Activated CD4-positive, alpha-beta memory T cell treated with anti-CD3 and anti-CD28 coated beads, Interleukin-2, amount 10 ng/mL, durations not matched to agents 7 days and 5 days (primary cell): ENCODE results near the gene TMEM45B. TPM values are rescaled to one million over a fixed set of nuclear protein-coding genes. Genes with fewer than 3 reads are reported as not detected.
A peak's percentile ranks its signal among the peaks of the same experiment; 100 is the strongest.
"Not testable (repeated sequence)": the region's sequence is repeated elsewhere in the genome, so short reads cannot be mapped to it uniquely, and the experiment has no call there.

Experiments
- CTCF ChIA-PET: fragments of 350-600 bp; sonication (Branson Sonifier 250); formaldehyde crosslinking; loops from one replicate; lab custom pipeline; 2021; ENCODE audit warnings: antibody characterized with exemption, inconsistent platforms; lab: Charles Lee
- POLR2A ChIA-PET: fragments of 350-600 bp; sonication (Branson Sonifier 250); formaldehyde crosslinking; loops from one replicate; lab custom pipeline; 2021; ENCODE audit warnings: antibody characterized with exemption; lab: Charles Lee
- DNase-seq: peaks from one replicate; pipeline ENCODE4 v3.0.0-alpha.2; 2020
- H3K27ac Mint-ChIP-seq: one replicate; pipeline ENCODE4 v1.8.0; 2021; ENCODE audit warnings: mild to moderate bottlenecking, mixed read lengths
- H3K27me3 Mint-ChIP-seq: one replicate; pipeline ENCODE4 v1.8.0; 2021; ENCODE audit warnings: mixed read lengths
- H3K36me3 Mint-ChIP-seq: one replicate; pipeline ENCODE4 v1.8.0; 2021; ENCODE audit warnings: low read depth, mixed read lengths
- H3K4me1 Mint-ChIP-seq: one replicate; pipeline ENCODE4 v1.8.0; 2021; ENCODE audit warnings: mixed read lengths
- H3K4me3 Mint-ChIP-seq: one replicate; pipeline ENCODE4 v1.8.0; 2021; ENCODE audit warnings: mild to moderate bottlenecking, mixed read lengths
- H3K9me3 Mint-ChIP-seq: one replicate; pipeline ENCODE4 v1.8.0; 2021; ENCODE audit warnings: mixed read lengths
- total RNA-seq, 2 experiments: library from RNA; stranded (reverse); gene quantifications; one replicate each; pipeline ENCODE4 v1.2.3, GENCODE V29; 2021

The TMEM45B gene
- total RNA-seq = 1 to 10 TPM; 3.1 to 3.3 TPM

DNA sequence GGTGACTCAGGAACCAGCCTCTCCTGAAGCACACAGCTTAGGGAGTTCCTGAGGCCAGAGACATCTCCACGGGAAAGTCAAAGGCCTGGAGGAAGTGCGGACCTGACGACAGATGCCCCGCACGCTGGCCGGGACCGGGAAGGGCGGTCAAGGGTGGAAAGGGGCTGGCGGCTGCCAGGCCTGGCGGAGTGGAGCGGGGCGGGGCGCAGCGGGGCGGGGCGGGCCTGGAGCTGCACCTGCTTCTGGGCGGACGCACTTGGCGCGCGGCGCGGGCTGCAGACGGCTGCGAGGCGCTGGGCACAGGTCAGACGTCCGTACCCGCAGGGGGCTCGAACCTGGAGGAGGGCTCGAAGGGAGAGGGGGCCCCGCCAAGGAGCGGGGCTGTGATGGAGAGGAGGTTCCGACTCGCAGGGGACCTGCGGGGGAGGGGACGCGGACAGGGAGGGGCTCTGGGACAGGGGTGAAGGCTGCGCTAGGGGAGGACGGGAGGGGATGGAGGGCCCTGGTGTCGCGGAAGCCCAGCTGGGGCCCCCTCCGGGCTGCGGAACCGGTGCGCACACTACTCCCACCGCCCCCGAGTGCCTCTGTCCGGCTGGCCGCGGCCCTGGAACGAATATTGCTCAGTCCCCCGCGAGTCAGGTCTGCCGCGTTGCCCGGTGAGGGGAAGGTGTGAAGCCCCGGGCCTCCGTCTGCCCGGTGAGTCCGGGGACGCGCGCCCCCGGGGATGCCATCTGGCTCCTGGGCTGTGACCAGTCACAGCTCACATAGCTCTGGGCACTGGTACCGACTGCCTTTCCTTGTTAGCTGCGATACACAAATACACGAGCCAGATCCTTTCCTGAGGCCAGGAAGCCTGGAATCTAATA lies at the start of gene TMEM45B:
Gene TMEM45B (plus strand): TSS at position 253 of the 866 bp plus-strand sequence. CDS start 36,635 bp downstream, outside the sequence.
- peaks cover 20% of the 10 kb centered on the region for H3K36me3 Mint-ChIP-seq
- H3K9me3 Mint-ChIP-seq = peaks cover 16% of the 10 kb centered on the region
- CTCF ChIA-PET = interaction anchor here (1.8 kb wide), 1 partner anchor 317 kb away, joined by 7 read pairs; no protein-coding TSS in a partner anchor
- peaks cover 56% of the 10 kb centered on the region for H3K27me3 Mint-ChIP-seq
- DNase-seq = no peak
- peak within 1 kb of the TSS; percentile 88 for H3K27ac Mint-ChIP-seq
- peaks cover 37% of the 10 kb centered on the region for H3K4me1 Mint-ChIP-seq
- POLR2A ChIA-PET = interaction anchor here (2.1 to 3.9 kb wide), 3 partner anchors 38 to 187 kb away, joined by 10 to 17 read pairs (median 15); partner anchors contain the start of gene PRDM10
- peak within 1 kb of the TSS; percentile 76 for H3K4me3 Mint-ChIP-seq

DNA sequence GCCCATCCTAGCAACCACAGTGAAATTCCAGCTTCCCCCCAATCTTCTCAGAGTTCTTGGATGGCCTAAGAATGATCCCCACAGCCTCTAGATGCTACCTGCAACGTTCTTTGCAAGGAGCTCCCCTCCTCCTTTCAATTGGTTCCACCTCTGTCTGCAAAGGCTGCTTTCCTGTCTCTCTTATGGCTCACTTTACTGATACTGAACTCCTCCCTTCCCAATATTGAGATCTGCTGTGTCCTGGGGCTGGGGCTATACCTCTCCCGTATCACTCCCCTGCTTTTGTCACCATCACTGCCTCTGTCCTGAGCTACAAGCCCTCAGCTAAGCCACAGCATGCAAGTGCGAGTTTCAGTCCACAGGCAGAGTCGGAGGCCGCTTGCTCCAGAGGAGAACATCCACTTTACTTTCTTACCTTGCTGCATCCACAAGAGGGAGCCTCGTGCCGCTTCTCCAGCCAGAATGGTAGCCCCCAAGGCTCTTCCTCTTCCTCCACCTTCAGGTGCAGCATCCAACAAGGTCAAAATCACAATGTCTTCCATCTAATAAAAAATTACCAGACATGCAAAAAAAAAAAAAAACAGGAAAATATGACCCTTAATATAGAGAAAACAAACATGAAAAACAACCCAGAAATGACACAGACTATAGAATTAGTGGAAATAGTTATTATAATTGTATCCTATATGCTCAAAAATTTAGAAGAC lies 48.6 kb upstream of the TMEM45B start:
- H3K36me3 Mint-ChIP-seq = no peaks in the 10 kb centered on the region
- no peak overlapping the region for H3K4me3 Mint-ChIP-seq
- DNase-seq = peak; percentile 40
- no peak overlapping the region for H3K27ac Mint-ChIP-seq
- H3K27me3 Mint-ChIP-seq = peaks cover 8% of the 10 kb centered on the region
- ChIA-PET CTCF (interaction anchor here (0.6 to 1.4 kb wide), 6 partner anchors 10 to 365 kb away, joined by 3 to 5 read pairs (median 4); no protein-coding TSS in a partner anchor), POLR2A (no interaction called here)
- peaks cover 8% of the 10 kb centered on the region for H3K4me1 Mint-ChIP-seq
- no peaks in the 10 kb centered on the region for H3K9me3 Mint-ChIP-seq

DNA sequence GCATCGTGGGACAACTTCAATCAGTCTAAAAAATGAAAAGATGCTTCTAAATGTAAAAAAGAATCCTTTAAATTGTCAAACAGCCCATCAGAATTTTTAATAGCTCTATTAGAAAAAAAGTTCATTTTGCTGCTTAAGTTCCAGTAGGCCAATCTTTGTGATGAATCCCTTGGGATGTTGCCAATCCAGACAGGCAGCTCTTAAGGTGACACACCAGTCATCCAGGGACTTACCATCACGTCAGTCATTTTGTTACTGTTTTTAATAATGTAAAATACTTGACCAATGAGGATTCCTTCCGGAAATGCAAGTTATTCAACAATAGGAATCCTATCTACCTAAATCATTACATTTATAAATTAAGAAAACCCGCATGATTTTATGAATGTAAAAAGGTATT lies 47.8 kb upstream of the TMEM45B start:
- ChIA-PET CTCF (interaction anchor here (1.3 to 1.4 kb wide), 2 partner anchors 12 to 365 kb away, joined by 3 to 5 read pairs; no protein-coding TSS in a partner anchor), POLR2A (no interaction called here)
- Mint-ChIP-seq H3K27ac (no peak overlapping the region), H3K4me3 (no peak overlapping the region), H3K36me3 (no peaks in the 10 kb centered on the region), H3K9me3 (no peaks in the 10 kb centered on the region), H3K27me3 (peaks cover 8% of the 10 kb centered on the region), H3K4me1 (peaks cover 8% of the 10 kb centered on the region)
- no peak for DNase-seq

DNA sequence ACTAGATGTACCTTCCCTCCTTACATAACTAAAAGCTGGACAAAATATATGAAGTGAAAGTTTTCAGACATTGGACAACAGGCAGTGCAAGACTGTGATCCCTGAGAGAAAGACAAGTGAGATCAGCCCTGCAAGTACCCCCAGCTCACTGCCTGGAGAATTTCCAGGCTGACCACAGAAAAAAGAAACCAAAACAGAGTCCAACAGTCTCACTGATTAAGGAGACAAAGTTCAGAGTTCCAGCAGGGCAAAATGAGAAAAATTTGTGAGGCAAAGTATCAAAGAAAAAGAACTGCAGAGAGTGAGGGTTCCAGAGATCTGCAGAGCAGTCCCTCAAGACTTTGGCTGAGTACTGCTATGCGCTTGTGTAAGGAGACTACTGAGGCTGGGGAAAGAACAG lies 47.3 kb upstream of the TMEM45B start:
- no peak for DNase-seq
- Mint-ChIP-seq H3K9me3 (no peaks in the 10 kb centered on the region), H3K27me3 (peaks cover 8% of the 10 kb centered on the region), H3K4me1 (peaks cover 8% of the 10 kb centered on the region), H3K36me3 (no peaks in the 10 kb centered on the region), H3K27ac (no peak overlapping the region), H3K4me3 (no peak overlapping the region)
- ChIA-PET CTCF (interaction anchor here (1.3 to 1.4 kb wide), 2 partner anchors 12 to 364 kb away, joined by 3 to 5 read pairs; no protein-coding TSS in a partner anchor), POLR2A (no interaction called here)

DNA sequence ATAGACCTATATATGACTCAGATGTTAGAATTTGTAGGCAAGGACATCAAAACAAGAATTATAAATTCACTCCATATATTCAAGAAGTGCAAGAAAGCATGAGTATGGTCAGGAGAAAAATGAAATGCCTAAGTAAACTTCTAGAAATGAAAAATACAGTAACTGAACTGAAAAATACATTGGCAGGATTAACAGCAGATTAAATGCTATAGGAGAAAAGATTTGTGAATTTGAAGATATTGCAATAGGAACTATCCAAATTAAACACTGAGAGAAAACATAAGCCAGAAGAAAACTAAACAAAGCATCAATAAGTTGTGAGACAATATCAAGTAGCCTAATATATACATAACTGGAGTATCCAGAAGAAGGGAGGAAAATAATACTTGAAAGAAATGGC lies 46.6 kb upstream of the TMEM45B start:
- POLR2A ChIA-PET = no interaction called here
- CTCF ChIA-PET = no interaction called here
- H3K27me3 Mint-ChIP-seq = peaks cover 8% of the 10 kb centered on the region
- no peak for DNase-seq
- no peak overlapping the region for H3K27ac Mint-ChIP-seq
- peaks cover 6% of the 10 kb centered on the region for H3K4me1 Mint-ChIP-seq
- H3K4me3 Mint-ChIP-seq = no peak overlapping the region
- H3K9me3 Mint-ChIP-seq = no peaks in the 10 kb centered on the region
- H3K36me3 Mint-ChIP-seq = no peaks in the 10 kb centered on the region

DNA sequence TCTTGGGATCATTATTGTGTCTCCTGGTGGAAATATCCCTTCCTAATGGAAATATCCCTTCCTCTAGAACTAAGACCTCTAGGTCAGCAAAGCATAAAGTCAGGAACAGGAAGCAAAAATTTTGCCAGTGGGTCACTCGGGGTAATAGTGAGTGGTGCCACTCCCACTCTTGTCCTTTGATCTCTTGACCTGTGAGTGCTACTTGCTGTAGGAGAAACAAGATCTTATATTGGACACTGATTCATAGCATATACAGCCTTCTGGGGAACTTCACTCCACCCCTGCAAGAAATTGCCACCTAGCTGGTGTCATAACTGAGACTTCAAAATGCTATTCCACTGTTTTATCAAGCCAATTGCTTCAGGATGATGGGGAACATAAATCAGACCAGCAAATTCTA lies 44.7 kb upstream of the TMEM45B start:
- ChIA-PET POLR2A (no interaction called here), CTCF (no interaction called here)
- H3K4me1 Mint-ChIP-seq = peaks cover 1% of the 10 kb centered on the region
- H3K4me3 Mint-ChIP-seq = no peak overlapping the region
- H3K36me3 Mint-ChIP-seq = no peaks in the 10 kb centered on the region
- H3K9me3 Mint-ChIP-seq = no peaks in the 10 kb centered on the region
- no peak overlapping the region for H3K27ac Mint-ChIP-seq
- peaks cover 6% of the 10 kb centered on the region for H3K27me3 Mint-ChIP-seq
- no peak for DNase-seq

DNA sequence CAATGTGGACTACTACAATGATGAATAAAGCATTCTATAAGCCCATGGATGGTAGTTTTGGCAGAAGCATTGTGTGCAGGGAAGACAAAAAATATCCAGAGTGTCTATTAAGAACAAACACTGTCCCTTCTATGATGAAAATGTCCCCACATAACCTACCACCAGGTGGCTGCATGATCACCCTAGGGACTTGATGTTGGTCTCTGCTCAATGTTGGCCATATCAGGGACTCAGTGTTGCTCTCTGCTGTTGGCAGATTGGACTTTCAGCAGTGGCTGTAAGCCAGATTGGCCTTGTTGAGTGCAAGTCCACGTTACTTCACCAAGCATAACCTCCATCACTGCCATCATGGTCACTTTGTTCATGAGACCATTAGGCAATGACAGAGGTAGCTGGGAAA lies 44.2 kb upstream of the TMEM45B start:
- H3K9me3 Mint-ChIP-seq, H3K4me3 Mint-ChIP-seq, H3K27me3 Mint-ChIP-seq, CTCF ChIA-PET, H3K4me1 Mint-ChIP-seq, H3K36me3 Mint-ChIP-seq, POLR2A ChIA-PET, DNase-seq, H3K27ac Mint-ChIP-seq: not testable (repeated sequence)

DNA sequence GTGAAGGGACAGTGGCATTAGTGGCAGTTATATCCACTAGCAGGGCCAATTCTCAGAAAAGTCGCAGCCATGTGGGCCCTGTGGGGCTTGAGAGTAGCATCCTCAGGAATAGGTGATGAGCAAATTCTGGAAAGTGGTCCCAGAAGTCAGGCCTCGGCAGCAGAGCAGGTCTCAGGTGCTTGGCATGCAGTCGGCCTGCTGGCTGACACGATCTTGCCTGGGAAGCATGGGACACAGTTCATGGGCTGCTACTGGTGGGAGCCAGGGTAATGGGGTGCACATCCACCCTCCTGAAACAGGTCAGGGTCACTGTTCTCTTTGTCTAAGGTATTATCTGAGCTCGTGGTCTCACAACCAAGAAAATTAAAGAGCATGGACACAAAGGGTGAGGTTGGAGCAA lies 36.8 kb upstream of the TMEM45B start:
- CTCF ChIA-PET = interaction anchor here (1.1 kb wide), 1 partner anchor 12 kb away, joined by 3 read pairs; no protein-coding TSS in a partner anchor

DNA sequence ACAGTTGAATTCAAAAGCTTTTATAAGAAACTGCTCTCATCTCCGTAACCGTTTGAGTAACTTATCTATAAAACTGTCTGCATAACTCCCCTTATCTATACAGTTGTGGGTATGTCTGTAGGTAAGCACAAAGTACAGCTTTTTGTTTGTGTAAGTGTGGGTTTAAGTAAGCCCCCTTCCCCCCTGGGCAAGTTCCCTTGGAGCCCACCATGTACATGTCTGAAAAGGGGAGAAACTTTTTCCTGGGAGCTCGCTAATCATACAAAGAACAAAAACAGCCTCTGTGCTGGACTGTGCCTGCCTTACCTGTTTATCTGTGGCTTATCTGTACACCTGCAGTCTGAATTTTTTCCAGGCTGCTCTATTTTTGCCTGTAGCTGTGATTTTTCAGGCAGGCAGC lies 36.3 kb upstream of the TMEM45B start:
- Mint-ChIP-seq H3K9me3 (no peaks in the 10 kb centered on the region), H3K36me3 (no peaks in the 10 kb centered on the region), H3K27ac (no peak overlapping the region), H3K4me3 (no peak overlapping the region), H3K27me3 (no peaks in the 10 kb centered on the region), H3K4me1 (no peaks in the 10 kb centered on the region)
- no peak for DNase-seq
- ChIA-PET POLR2A (no interaction called here), CTCF (interaction anchor here (0.9 to 1.1 kb wide), 2 partner anchors 11 to 13 kb away, joined by 3 read pairs; no protein-coding TSS in a partner anchor)

More for the DNA sequence above, 36.8 kb upstream of the TMEM45B start:
- no peak for DNase-seq
- H3K4me3 Mint-ChIP-seq = no peak overlapping the region
- H3K27ac Mint-ChIP-seq = no peak overlapping the region
- H3K36me3 Mint-ChIP-seq = no peaks in the 10 kb centered on the region
- H3K27me3 Mint-ChIP-seq = no peaks in the 10 kb centered on the region
- no peaks in the 10 kb centered on the region for H3K9me3 Mint-ChIP-seq
- H3K4me1 Mint-ChIP-seq = no peaks in the 10 kb centered on the region
- POLR2A ChIA-PET = no interaction called here

DNA sequence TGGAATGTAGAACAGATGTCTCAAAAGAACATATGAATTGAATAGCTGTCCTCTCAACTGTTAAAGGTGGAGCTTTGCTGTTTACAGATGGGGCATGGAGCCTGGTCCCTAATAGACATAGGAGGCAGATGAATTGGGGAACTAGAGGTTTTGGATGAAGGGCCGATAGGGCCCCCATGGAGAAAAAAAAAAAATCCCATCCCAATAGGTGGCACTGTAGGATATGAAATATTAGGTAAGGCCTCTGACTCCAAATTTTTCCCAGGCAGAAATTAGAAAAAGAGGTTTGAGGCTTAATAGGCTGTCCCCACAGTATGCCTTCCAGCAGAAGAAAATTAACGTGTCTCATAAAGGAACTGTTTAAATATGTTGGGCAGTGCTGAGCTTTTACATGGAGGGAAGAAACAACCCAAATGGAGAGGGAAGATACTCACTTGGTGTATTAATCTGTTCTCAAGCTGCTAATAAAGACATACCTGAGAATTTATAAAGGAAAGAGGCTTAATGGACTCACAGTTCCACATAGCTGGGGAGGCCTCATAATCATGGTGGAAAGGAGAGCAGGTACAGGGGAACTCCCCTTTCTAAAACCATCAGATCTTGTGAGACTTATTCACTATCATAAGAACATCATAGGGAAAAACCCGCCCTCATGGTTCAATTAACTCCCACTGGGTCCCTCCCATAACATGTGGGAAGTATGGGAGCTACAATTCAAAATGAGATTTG lies 30.1 kb upstream of the TMEM45B start:
- CTCF ChIA-PET = interaction anchor here (1.1 to 1.3 kb wide), 4 partner anchors 68 to 347 kb away, joined by 3 to 8 read pairs (median 4); no protein-coding TSS in a partner anchor
- POLR2A ChIA-PET = no interaction called here
- Mint-ChIP-seq H3K27ac (no peak overlapping the region), H3K27me3 (no peaks in the 10 kb centered on the region), H3K36me3 (no peaks in the 10 kb centered on the region), H3K4me3 (no peak overlapping the region), H3K4me1 (peaks cover 7% of the 10 kb centered on the region), H3K9me3 (no peaks in the 10 kb centered on the region)
- DNase-seq = no peak

DNA sequence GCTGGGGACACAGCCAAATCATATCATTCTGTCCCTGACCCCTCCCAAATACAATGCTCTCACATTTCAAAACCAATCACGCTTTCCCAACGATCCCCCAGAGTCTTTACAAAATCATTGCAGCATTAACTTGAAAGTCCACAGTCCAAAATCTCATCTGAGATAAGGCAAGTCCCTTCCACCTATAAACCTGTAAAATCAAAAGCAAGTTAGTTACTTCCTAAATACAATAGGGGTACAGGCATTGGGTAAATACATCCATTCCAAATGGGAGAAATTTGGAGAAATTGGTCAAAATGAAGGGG lies 29.6 kb upstream of the TMEM45B start:
- H3K4me1 Mint-ChIP-seq, POLR2A ChIA-PET: not testable (repeated sequence)

DNA sequence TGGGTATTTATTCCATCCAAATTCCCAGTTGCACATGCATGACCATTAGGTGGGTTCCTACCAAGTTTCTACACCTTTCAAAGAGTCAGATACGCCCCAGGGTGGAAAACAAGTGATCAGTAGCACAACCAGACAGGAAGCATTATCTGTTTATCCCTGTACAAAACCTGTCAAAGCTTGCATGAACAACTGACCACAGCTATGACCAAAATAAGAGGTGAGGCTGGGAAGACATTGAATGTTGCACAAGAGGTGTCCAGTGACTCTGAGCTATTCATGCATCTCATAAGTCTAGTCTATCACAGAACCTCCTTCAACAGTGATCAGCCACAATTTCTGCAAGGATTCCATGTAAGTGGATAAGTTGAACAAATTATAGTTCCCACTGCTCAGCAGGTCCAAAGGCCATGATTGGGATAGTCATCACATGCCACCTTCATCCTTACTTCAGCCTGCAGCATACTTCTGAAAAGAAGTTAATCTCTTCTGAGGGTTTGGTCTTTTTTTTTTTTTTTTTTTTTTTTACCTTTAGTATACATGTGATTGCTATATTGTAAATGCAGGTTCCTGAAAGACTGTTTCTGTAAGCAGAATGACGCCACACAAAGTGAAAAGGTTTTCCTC lies 28.0 kb upstream of the TMEM45B start:
- POLR2A ChIA-PET = no interaction called here
- no peak for DNase-seq
- Mint-ChIP-seq H3K27me3 (no peaks in the 10 kb centered on the region), H3K27ac (no peak overlapping the region), H3K4me1 (peaks cover 11% of the 10 kb centered on the region), H3K9me3 (no peaks in the 10 kb centered on the region), H3K4me3 (no peak overlapping the region), H3K36me3 (no peaks in the 10 kb centered on the region)
- CTCF ChIA-PET = no interaction called here

More for the DNA sequence above, 29.6 kb upstream of the TMEM45B start:
- H3K9me3 Mint-ChIP-seq, H3K27ac Mint-ChIP-seq, H3K4me3 Mint-ChIP-seq, DNase-seq, H3K27me3 Mint-ChIP-seq, H3K36me3 Mint-ChIP-seq: not testable (repeated sequence)
- CTCF ChIA-PET = interaction anchor here (0.6 to 1.3 kb wide), 5 partner anchors 11 to 346 kb away, joined by 3 to 8 read pairs (median 4); no protein-coding TSS in a partner anchor
